HT-29 (cell line): ENCODE results near the gene ATP6V1A. TPM values are rescaled to one million over a fixed set of nuclear protein-coding genes. Genes with fewer than 3 reads are reported as not detected.

ENCODE experiments used
- DNase-seq: peaks from one replicate; pipeline ENCODE4 v3.0.0-alpha.2; 2015; ENCODE audit warnings: low spot score
- total RNA-seq: library from RNA; depleted of rRNA; stranded (reverse); fragments of >200 nt; shearing (Covaris generic); gene quantifications from 2 replicates; pipeline ENCODE4 v1.2.3, GENCODE V29; 2014; rRNA removed

Gene ATP6V1A
- 43.0 and 43.7 TPM in 2 replicates for total RNA-seq

- DNase-seq: peak; percentile 98
These were observed at the start of gene ATP6V1A for GRCh38 chr3:113746548-113747282. Gene ATP6V1A, plus strand, starts transcription at chr3:113747035. Its CDS starts 31,719 bp downstream, at chr3:113778754.

DNA sequence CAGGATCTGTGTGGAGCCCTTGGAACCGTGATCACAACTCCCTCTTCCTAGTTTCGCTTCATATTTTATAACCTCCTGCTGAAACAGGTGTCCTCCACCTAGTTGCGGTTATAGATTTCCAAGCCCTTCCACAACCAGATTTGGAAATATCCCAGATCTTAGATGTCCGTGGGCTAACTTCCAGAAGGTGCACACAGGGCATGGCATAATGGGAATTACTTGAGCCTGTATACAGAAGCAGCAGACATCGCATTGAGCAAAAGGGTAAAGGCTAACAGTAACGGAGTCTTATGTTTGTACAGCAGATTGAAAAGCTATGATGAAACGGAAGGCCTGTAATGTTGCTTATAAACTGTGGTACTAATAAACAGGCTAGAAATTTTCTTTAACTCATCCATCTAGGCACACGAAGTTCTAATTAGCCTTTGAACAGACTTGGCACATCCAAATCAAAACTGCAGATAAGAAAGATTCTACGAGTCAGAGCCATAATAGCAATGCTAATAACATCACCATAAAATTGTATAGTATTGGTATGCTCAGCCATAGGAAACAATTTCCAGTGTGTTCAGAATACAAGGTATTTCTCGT is 49.2 kb upstream of the ATP6V1A start:
- DNase-seq: peak; percentile 47

DNA sequence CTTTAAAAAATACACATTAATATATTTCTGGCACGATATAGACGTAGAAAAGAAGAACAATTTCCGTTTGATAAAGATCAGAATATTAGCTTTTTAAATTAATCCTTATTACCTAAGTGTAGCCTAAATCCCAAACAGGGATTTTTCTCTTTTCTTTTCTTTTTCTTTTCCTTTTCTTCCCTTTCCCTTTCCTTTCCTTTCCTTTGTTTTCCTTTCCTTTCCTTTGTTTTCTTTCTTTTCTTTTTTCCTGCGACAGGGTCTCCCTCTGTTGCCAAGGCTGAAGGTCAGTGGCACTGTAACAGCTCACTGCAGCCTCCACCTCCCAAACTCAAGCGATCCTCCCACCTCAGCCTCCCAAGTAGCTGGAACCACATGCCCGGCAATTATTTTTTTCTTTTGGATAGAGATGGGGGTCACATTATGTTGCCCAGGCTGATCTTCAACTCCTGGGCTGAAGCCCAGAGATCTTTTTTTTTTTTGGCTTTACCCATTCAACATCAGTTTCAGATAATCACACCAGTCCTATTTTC is 48.6 kb upstream of the ATP6V1A start:
- no peak for DNase-seq

DNA sequence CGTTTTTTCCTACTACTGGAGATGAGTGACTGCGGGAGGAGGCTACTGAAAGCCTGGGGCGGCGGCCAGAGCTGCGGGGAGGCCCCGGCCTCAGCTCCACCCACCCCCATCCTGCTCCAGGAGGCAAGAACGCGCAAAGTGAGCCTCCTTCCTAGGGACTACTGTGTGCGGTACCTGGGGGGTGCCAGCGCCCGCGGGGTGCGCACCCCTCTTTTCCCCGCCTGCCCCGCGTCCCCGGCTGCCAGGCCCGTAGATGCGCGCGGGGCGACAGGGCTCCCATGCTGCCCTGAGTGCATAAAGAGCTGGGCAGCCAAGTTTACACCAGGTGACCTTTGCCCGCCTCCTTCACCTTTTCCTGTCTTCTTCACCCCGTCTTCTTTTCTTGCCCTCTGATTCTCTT is 47.9 kb upstream of the ATP6V1A start:
- peak; percentile 24 for DNase-seq

DNA sequence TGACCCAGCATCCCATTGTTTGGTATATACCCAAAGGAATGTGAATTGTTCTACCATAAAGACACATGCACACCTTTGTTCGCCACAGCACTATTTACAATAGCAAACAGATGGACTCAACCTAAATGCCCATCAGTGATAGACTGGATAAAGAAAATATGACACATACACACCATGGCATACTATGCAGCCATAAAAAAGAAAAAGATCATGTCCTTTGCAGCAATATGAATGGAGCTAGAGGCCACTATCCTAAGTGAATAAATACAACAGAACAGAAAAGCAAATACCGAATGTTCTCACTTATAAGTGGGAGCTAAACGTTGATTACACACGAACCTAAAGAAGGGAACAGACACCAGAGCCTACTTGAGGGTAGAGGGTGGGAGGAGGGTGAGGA is 39.0 kb upstream of the ATP6V1A start:
- DNase-seq: no peak

GRCh38 chr3:113712129-113712528 is 34.7 kb upstream of the ATP6V1A start:
- no peak for DNase-seq

DNA sequence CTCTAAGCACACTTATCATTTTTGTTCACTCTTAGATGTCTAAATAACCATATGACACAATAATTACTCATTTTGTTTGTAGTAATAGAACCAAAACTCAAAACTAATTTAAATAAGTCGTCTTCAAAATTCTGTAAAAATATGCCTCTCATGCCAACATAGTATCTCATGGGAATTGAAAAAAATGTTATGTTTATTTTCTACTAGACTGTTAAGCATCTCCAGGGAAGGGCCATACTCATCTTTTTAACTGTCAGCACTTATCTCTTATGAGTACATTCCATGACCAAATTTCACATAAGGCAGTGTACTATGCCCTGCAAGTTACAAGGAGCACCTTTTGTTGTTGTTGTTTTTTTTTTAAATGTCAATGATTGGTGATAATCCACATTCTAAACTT is 32.1 kb upstream of the ATP6V1A start:
- DNase-seq: no peak

DNA sequence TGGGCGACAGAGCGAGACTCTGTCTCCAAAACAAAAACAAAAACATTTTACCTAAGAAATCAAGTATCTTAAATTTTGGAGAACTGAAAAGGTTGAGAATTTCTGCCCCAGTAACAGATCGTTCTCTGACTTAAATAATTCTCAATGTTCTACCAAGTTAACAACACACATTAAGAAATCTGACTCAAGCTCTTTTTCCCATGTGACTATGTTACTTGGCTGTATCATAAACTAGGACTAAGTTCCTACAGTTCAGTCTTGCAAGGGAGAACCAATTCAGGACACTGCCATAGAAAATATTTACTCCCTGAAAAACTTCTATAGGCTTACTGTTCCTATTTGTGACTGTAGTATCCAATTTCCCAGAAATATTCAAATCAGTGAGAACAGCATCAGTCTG is 29.5 kb upstream of the ATP6V1A start:
- DNase-seq: no peak

GRCh38 chr3:113717818-113718217 is 29.0 kb upstream of the ATP6V1A start:
- DNase-seq: no peak

DNA sequence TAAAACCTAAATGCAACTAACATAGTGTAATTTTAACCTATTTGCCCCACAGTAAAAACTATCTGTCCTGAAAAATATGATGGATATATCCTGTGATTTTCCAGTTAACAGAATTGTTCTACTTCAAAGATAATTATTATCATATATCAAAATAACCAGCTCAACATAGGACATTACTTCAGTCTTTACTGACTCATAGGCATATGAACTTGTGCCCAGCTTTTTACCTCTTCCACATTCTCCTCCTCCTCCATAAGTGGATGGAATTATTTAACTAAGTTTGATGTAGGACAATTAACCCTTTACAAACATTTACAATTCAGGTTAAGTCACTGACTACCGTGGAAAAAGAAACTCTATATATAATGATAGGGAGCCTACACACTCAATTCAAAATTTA is 27.5 kb upstream of the ATP6V1A start:
- no peak for DNase-seq

DNA sequence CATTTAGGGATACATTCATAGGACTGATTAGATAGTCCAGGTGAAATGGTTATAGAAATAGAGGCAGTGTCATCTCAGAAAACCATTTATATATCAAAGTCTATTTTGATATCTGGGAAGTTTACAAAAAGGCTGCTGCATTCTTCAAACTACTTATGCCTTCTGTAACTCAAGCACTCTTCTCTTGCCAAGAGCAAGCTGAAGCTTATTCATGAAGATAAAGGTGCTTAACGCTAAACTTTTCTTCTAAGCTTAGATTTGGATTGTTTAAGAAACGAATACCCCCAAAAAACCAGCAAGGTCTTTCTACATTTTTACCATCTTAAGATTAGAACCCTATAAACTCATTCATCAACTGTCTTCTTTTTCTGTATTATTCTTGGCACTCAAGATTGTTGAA is 27.1 kb upstream of the ATP6V1A start:
- no peak for DNase-seq

DNA sequence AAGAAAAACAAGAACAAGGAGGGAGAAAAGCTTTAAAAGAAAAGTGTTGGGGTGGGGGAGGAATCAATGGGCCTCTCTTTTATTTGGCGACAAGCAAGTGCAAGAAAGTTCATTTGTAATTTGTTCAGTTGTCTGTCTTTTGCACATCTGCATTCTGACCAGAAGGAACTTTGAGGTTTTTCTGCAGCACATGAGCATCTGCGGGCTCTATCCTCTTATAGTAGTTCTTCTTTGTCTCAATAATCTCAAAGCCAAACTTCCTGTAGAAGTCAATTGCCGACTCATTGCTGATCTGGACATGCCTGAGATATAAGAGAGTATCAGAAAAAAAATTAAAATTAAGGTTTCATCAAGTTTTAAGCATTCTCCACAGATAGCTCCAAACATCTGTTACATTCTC is 25.2 kb upstream of the ATP6V1A start:
- no peak for DNase-seq

DNA sequence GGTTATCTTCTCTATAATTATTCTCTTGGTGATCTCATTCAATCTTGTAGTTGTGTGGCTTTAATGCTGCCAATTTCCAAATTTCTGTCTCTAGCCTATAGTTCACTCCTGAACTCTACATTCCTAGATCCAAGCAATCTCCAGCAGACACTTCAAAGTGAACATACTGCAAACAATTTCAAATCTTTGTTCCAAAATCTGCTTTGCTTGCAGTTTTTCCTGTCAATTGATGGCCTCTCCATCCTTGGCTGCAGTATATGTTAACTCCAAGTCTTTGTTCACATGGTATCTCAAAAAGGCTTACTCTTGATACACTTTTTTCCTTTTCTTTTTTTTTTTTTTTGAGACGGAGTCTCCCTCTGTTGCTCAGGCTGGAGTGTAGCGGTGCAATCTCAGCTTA is 18.2 kb upstream of the ATP6V1A start:
- no peak for DNase-seq

DNA sequence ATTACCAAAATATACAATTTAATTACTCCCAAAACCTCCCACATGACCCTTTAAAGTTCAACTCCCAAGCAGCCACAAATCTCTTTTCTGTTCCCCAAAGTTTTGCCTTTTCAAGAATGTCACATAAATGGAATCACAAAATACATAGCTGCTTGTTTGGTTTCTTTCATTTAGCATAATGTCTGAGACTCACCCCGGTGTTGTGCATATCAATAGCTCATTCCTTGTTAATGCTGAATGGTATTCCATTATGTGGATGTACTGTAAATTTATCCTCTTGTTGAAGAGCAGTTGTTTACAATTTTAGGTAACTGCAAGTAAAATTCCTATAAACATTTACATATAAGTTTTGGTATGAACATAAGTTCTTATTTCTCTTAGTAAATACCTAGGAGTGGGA is 16.3 kb upstream of the ATP6V1A start:
- no peak for DNase-seq

- DNase-seq: no peak
These were observed 15.1 kb upstream of the ATP6V1A start for GRCh38 chr3:113731694-113732093.

GRCh38 chr3:113736548-113737089 is 10.2 kb upstream of the ATP6V1A start:
- DNase-seq: peak; percentile 75

DNA sequence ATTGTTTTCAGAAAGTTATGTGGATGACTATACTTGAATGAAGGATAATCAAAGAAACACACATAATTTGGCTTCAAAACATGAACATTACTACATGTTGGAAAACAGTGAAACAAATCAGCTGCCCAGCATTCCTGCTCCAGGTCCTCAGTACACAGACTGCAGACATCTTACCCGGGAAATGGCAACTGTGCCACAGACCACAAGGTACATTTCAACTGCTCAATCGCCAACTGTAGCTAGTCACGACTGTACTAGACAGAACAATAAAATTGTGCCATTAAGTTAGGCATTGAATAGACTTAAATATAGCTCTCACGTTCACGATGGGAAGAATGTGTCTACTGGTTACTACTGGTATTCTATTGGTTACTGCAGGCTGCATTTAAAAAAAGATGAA is 5.7 kb upstream of the ATP6V1A start:
- no peak for DNase-seq

GRCh38 chr3:113741620-113742019 is 5.2 kb upstream of the ATP6V1A start:
- DNase-seq: no peak

DNA sequence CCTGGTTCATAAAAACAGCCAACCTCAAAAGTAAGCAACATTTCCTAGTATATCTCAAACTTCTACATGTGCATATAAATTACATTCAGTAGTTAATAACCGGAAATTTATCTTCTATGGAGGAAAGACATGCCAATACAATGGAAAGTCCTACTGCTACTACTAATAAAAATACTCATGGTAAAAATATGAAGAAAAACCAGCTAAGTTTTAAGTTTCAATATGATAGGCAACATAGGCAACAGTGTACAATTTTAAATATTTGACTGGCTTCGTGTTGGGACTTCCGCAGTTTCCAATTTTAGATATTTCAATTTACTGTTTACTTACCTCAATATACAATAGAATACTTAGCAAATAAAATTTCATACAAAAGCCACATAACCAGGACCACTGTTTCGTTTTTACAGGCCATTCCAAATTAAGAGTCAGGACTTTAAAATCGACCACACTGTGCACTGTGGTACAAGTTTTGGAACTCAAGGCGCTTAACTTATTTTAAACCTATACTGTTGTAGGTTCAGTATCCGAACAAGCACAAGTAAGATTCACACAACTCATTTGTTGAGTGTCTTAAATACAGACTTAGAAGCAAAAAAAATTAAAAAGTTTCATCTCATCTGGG is 3.7 kb upstream of the ATP6V1A start:
- DNase-seq: no peak

DNA sequence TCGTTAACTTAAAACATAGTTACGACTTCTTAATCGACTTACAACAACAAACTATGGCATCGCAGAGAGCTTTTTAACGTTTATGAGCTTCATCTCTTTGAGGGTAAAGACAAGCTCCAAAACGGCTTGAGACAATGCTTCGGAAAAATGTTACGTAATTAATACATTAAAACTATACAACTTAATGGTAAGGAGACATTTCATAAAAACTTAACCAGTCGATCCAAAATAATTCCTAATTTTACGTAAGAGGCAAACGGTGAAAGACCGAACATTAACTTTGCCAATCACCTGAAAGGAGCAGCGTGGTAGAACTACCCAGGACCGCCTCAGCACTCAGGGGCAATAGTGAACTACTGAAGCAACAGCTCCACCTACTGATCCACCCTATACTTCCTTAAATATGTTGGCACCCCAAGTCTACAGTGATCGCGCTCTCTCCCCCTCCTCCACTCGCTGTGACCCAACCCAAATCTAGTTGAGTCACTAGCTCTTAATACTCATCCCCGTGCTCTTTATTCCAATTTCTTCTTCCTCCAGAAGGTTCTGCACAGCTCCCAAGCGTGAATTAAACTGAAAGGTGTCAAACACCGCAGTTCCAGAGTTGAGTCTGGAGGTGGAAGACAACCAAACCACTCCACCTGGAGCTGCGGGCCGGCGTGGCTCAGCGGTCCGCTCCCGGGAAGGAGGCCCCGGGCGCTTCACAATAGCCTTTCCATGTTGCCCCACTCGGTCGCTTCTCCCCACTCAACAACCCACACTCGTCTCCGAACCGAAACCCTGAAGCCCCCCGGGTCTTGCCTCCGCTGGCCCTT is 1.7 kb upstream of the ATP6V1A start:
- DNase-seq: peak; percentile 97

DNA sequence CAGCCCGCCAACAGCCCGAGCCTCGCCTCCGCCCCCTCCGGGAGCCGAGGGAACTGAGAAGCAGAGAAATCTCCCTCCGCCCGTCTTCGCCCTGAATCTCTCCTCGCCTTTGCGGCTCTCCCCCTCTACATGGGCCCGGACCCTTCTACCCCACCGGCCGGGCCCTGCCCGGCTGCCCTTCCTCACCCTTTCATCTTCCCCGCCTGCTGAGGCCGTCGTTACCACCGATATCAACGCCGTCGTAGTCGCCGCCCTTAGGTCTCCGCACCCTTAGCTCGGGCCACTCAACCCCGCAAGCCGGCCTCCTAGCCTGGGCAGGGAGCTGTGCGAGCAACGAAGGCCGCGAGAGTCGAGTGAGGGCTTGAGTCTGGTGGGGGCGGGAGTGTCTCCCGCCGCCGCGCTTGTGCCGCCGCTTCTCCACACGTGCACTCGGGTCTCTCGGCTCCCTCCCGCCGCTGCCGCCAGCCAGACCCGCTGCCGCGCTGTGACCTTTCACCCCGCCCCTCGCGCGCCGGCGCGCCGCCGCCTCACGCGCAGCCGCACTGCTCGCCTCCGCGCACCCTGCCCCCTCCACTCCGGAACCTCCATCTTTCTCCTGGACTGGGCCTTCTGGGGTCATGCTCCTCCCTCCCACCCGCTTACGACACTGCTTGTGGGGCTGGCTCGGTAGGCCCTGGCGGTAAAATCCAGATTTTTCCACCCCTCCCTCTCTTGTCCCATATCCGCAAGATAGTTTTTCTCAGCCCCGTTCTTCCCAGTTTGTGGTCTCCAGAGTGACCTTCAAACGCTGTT is 883 bp upstream of the ATP6V1A start, which contains the start of gene NAA50:
NAA50 (minus strand) TSS at position 494 of the 792 bp plus-strand sequence; CDS start at position 194, 300 bp downstream.
- DNase-seq: peak; percentile 94
